Glutamatergic neuron (in vitro differentiated cells): ENCODE results near the gene ENDOV. TPM values are rescaled to one million over a fixed set of nuclear protein-coding genes. Genes with fewer than 3 reads are reported as not detected.

Source experiments
- DNase-seq: peaks from one replicate; pipeline ENCODE4 v3.0.0; 2022
- H3K27ac Mint-ChIP-seq: one replicate; pipeline ENCODE4 v1.8.0; 2020; ENCODE audit warnings: mild to moderate bottlenecking, mixed read lengths, inconsistent platforms; ENCODE audit not compliant: unreplicated experiment
- H3K27me3 Mint-ChIP-seq: one replicate; pipeline ENCODE4 v1.8.0; 2020; ENCODE audit warnings: mild to moderate bottlenecking, moderate library complexity, mixed read lengths, inconsistent platforms; ENCODE audit not compliant: unreplicated experiment
- H3K36me3 Mint-ChIP-seq: one replicate; pipeline ENCODE4 v1.8.0; 2020; ENCODE audit warnings: mild to moderate bottlenecking, mixed read lengths, inconsistent platforms; ENCODE audit not compliant: unreplicated experiment
- H3K4me1 Mint-ChIP-seq: one replicate; pipeline ENCODE4 v1.8.0; 2020; ENCODE audit warnings: mild to moderate bottlenecking, low read depth, mixed read lengths, inconsistent platforms; ENCODE audit not compliant: unreplicated experiment
- H3K4me3 Mint-ChIP-seq: one replicate; pipeline ENCODE4 v1.8.0; 2020; ENCODE audit warnings: mild to moderate bottlenecking, mixed read lengths, inconsistent platforms; ENCODE audit not compliant: unreplicated experiment
- H3K9me3 Mint-ChIP-seq: one replicate; pipeline ENCODE4 v1.8.0; 2020; ENCODE audit warnings: mild to moderate bottlenecking, moderate library complexity, mixed read lengths, inconsistent platforms; ENCODE audit not compliant: unreplicated experiment
- CTCF ChIP-seq: fragments of 200-600 bp; sonication (generic); IDR thresholded peaks from one replicate; pipeline ENCODE4 v1.5.0; 2021; ENCODE audit not compliant: partially characterized antibody, unreplicated experiment
- total RNA-seq: library from RNA; stranded (reverse); fragmentation: NEBNext Ultra II Directional; extraction: Animal tissue kit (Norgen Biotek cat#: 25700); gene quantifications from one replicate; pipeline ENCODE4 v1.2.1, GENCODE V29; 2021; ENCODE audit not compliant: unreplicated experiment

Gene ENDOV
- total RNA-seq, 1 donor from 2014 or later, result 42.1 TPM

GRCh38 chr17:80453126-80453997 is 38.4 kb downstream of the ENDOV start:
- peaks cover 17% of the 10 kb centered on the region for H3K9me3 Mint-ChIP-seq
- peaks cover 37% of the 10 kb centered on the region for H3K4me1 Mint-ChIP-seq
- peak overlapping the region; percentile 95 for H3K4me3 Mint-ChIP-seq
- no peak for TF ChIP-seq CTCF
- H3K27me3 Mint-ChIP-seq, result peaks cover 9% of the 10 kb centered on the region
- peak overlapping the region; percentile 97 for H3K27ac Mint-ChIP-seq
- no peaks in the 10 kb centered on the region for H3K36me3 Mint-ChIP-seq
- no peak for DNase-seq

- peaks cover 12% of the 10 kb centered on the region for H3K27me3 Mint-ChIP-seq
- H3K9me3 Mint-ChIP-seq, result peaks cover 15% of the 10 kb centered on the region
- peak overlapping the region; percentile 95 for H3K4me3 Mint-ChIP-seq
- H3K4me1 Mint-ChIP-seq, result peaks cover 35% of the 10 kb centered on the region
- no peak for DNase-seq
- H3K36me3 Mint-ChIP-seq, result no peaks in the 10 kb centered on the region
- peak overlapping the region; percentile 97 for H3K27ac Mint-ChIP-seq
- no peak for TF ChIP-seq CTCF
These were observed 39.1 kb downstream of the ENDOV start for GRCh38 chr17:80453998-80454556.

GRCh38 chr17:80454557-80455335 is 39.8 kb downstream of the ENDOV start:
- Mint-ChIP-seq H3K9me3 (peaks cover 17% of the 10 kb centered on the region), H3K4me1 (peaks cover 35% of the 10 kb centered on the region), H3K36me3 (no peaks in the 10 kb centered on the region), H3K27me3 (peaks cover 12% of the 10 kb centered on the region), H3K4me3 (peak overlapping the region; percentile 91), H3K27ac (peak overlapping the region; percentile 93)
- no peak for TF ChIP-seq CTCF
- DNase-seq, result peak; percentile 97

GRCh38 chr17:80455336-80455710 is 40.4 kb downstream of the ENDOV start:
- Mint-ChIP-seq H3K27ac (peak overlapping the region; percentile 93), H3K27me3 (peaks cover 12% of the 10 kb centered on the region), H3K36me3 (no peaks in the 10 kb centered on the region), H3K9me3 (peaks cover 17% of the 10 kb centered on the region), H3K4me1 (peaks cover 34% of the 10 kb centered on the region), H3K4me3 (peak overlapping the region; percentile 91)
- no peak for TF ChIP-seq CTCF
- DNase-seq, result peak; percentile 76

GRCh38 chr17:80455784-80456183 is 40.8 kb downstream of the ENDOV start:
- peaks cover 36% of the 10 kb centered on the region for H3K4me1 Mint-ChIP-seq
- H3K27me3 Mint-ChIP-seq, result peaks cover 12% of the 10 kb centered on the region
- H3K4me3 Mint-ChIP-seq, result peak overlapping the region; percentile 91
- no peaks in the 10 kb centered on the region for H3K36me3 Mint-ChIP-seq
- H3K9me3 Mint-ChIP-seq, result peaks cover 17% of the 10 kb centered on the region
- DNase-seq, result no peak
- TF ChIP-seq CTCF, result no peak
- H3K27ac Mint-ChIP-seq, result peak overlapping the region; percentile 93
